K562 (cell line): Measurements from ENCODE around the gene TMEM131.

Source experiments
- CTCF ChIP-seq, 3 experiments: IDR thresholded peaks in 2 of 3; conservative IDR thresholded peaks in 1 of 3; 2 replicates each; pipeline ENCODE4 v1.5.1; 2011 to 2012; ENCODE audit warnings: low read length in 3 of 3, mild to moderate bottlenecking in 3 of 3, control low read depth in 2 of 3, improper control_type of control experiment in 1 of 3, inconsistent platforms in 1 of 3, low read depth in 1 of 3, mixed read lengths in 1 of 3, moderate library complexity in 1 of 3; ENCODE audit not compliant: insufficient read depth in 2 of 3
- ETV1 ChIP-seq: fragments of 450-650 bp; conservative IDR thresholded peaks from 2 replicates; pipeline ENCODE4 v1.6.1; 2016; ENCODE audit warnings: missing genetic modification characterization, control low read depth, low read depth, missing compliant biosample characterization
- FOXA1 ChIP-seq: fragments of 450-650 bp; IDR thresholded peaks from 2 replicates; pipeline ENCODE4 v1.6.1; 2016; ENCODE audit warnings: mild to moderate bottlenecking, borderline replicate concordance
- HDAC2 ChIP-seq: fragments of 450-650 bp; IDR thresholded peaks from 2 replicates; pipeline ENCODE4 v1.6.1; 2016; ENCODE audit warnings: mild to moderate bottlenecking
- MTA1 ChIP-seq: fragments of 450-650 bp; IDR thresholded peaks from 2 replicates; pipeline ENCODE4 v1.6.1; 2017; ENCODE audit warnings: borderline replicate concordance
- PHF8 ChIP-seq: fragments of 200-600 bp; sonication (generic); IDR thresholded peaks from 2 replicates; pipeline ENCODE4 v1.6.1; 2012; ENCODE audit warnings: mixed run types, mild to moderate bottlenecking, inconsistent platforms, low read length, moderate library complexity, borderline replicate concordance
- ZNF696 ChIP-seq: fragments of 250-450 bp; sonication (Bioruptor Pico); conservative IDR thresholded peaks from 2 replicates; pipeline ENCODE4 v1.4.0; 2020; ENCODE audit warnings: mild to moderate bottlenecking, moderate library complexity

GRCh38 chr2:98037666-98038336 is 42.1 kb upstream of the TMEM131 start:
- no peak for TF ChIP-seq MTA1
- no peak for TF ChIP-seq CTCF (IDR thresholded peaks at IDR 0.05 in 2 of 3, conservative IDR thresholded peaks at IDR 0.05 in 1 of 3; ENCODE audit: insufficient read depth in 2 of 3, low read depth in 1 of 3, low read length in 3 of 3)
- no peak for TF ChIP-seq FOXA1
- TF ChIP-seq ZNF696 (CRISPR knock-in tag): no peak
- TF ChIP-seq ETV1: no peak
- no peak for TF ChIP-seq HDAC2
- no peak for TF ChIP-seq PHF8
